Measurements from ENCODE around the gene TMEM61. TPM values are rescaled to one million over a fixed set of nuclear protein-coding genes. Genes with fewer than 3 reads are reported as not detected.

Gene TMEM61
- total RNA-seq, 1 experiment from 2014 or later, result 0.74 TPM

GRCh38 chr1:54959241-54959640, 21.2 kb upstream of the TMEM61 start:
- no peak for TF ChIP-seq ZNF671 (CRISPR knock-in tag; IDR thresholded peaks at IDR 0.05)
- no peak for TF ChIP-seq RORB (CRISPR knock-in tag; IDR thresholded peaks at IDR 0.05)
- POLR2A ChIA-PET, result no interaction called here
- H3K4me3 Mint-ChIP-seq, result no peak overlapping the region

GRCh38 chr1:54962612-54963395, 17.6 kb upstream of the TMEM61 start:
- CTCF ChIA-PET, result interaction anchor here (2.9 kb wide), 1 partner anchor 12 kb away, joined by 15 read pairs; no protein-coding TSS in a partner anchor
- peak; percentile 67 for ATAC-seq
- Mint-ChIP-seq H3K9me3 (peaks cover 20% of the 10 kb centered on the region), H3K4me3 (no peak overlapping the region), H3K36me3 (peaks cover 28% of the 10 kb centered on the region), H3K27ac (peak overlapping the region; percentile 80), H3K27me3 (ENCODE audit: low read depth) (peaks cover 4% of the 10 kb centered on the region), H3K4me1 (peaks cover 35% of the 10 kb centered on the region)
- no peak for DNase-seq (ENCODE audit: low spot score)
- TF ChIP-seq ZMAT4 (CRISPR knock-in tag; IDR thresholded peaks at IDR 0.05) (no peak), ZSCAN18 (CRISPR knock-in tag; IDR thresholded peaks at IDR 0.05) (peak; percentile 92), PRDM15 (CRISPR knock-in tag; IDR thresholded peaks at IDR 0.05) (no peak), USF2 (CRISPR knock-in tag; IDR thresholded peaks at IDR 0.05) (no peak), MXD4 (CRISPR knock-in tag; IDR thresholded peaks at IDR 0.05; ENCODE audit: borderline replicate concordance) (peak; percentile 86; the same call in 1 of the 2 replicates), ZNF416 (CRISPR knock-in tag; IDR thresholded peaks at IDR 0.05) (no peak), ZNF425 (CRISPR knock-in tag; conservative IDR thresholded peaks at IDR 0.05) (peak; percentile 71; the same call in 1 of the 2 replicates), STAT6 (CRISPR knock-in tag; conservative IDR thresholded peaks at IDR 0.05; ENCODE audit: low read depth) (no peak), FOXP1 (CRISPR knock-in tag; IDR thresholded peaks at IDR 0.05; ENCODE audit: borderline replicate concordance) (no peak), ZNF263 (CRISPR knock-in tag; IDR thresholded peaks at IDR 0.05; ENCODE audit: low read depth) (no peak), ZNF396 (CRISPR knock-in tag; IDR thresholded peaks at IDR 0.05; ENCODE audit: borderline replicate concordance) (peak; percentile 90; the same call in 1 of the 2 replicates)
- POLR2A ChIA-PET, result no interaction called here

More at GRCh38 chr1:54959241-54959640, 21.2 kb upstream of the TMEM61 start:
- Mint-ChIP-seq H3K27me3 (ENCODE audit: low read depth) (no peaks in the 10 kb centered on the region; the same call in 1 of the 2 replicates), H3K9me3 (peaks cover 41% of the 10 kb centered on the region), H3K4me1 (peaks cover 24% of the 10 kb centered on the region), H3K27ac (no peak overlapping the region), H3K36me3 (peaks cover 39% of the 10 kb centered on the region)
- ATAC-seq, result no peak
- no peak for DNase-seq (ENCODE audit: low spot score)
- CTCF ChIA-PET, result interaction anchor here (1.2 to 4.2 kb wide), 2 partner anchors 14 to 63 kb away, joined by 3 to 16 read pairs; no protein-coding TSS in a partner anchor
